CD4-positive, alpha-beta T cell treated with Interleukin-21 for 1 hour (primary cell): ENCODE results near the gene NPNT.

ENCODE experiments used
- DNase-seq: peaks from one replicate; pipeline ENCODE4 v3.0.0-alpha.2; 2020

The NPNT gene

GRCh38 chr4:105972946-105973621 lies 77.8 kb downstream of the NPNT start:
- no peak for DNase-seq

GRCh38 chr4:105976915-105977314 lies 81.6 kb downstream of the NPNT start:
- no peak for DNase-seq

GRCh38 chr4:105978684-105979296 lies 83.5 kb downstream of the NPNT start:
- DNase-seq: no peak

GRCh38 chr4:105979506-105979905 lies 84.2 kb downstream of the NPNT start:
- no peak for DNase-seq

GRCh38 chr4:105988671-105989070 lies 93.4 kb downstream of the NPNT start:
- no peak for DNase-seq

- DNase-seq: no peak
Measured at GRCh38 chr4:105989485-105990242, 94.4 kb downstream of the NPNT start.

- no peak for DNase-seq
Measured at GRCh38 chr4:105990933-105991332, 95.7 kb downstream of the NPNT start.

GRCh38 chr4:105991726-105992125 lies 96.5 kb downstream of the NPNT start:
- DNase-seq: no peak

GRCh38 chr4:105992641-105993305 lies 97.5 kb downstream of the NPNT start:
- no peak for DNase-seq

GRCh38 chr4:105994061-105994460 lies 98.8 kb downstream of the NPNT start:
- DNase-seq: no peak

- no peak for DNase-seq
Measured at GRCh38 chr4:105994841-105995501, 99.7 kb downstream of the NPNT start.

GRCh38 chr4:105996845-105997244 lies 101.6 kb downstream of the NPNT start:
- DNase-seq: no peak

GRCh38 chr4:105998171-105999063 lies 103.1 kb downstream of the NPNT start:
- no peak for DNase-seq

GRCh38 chr4:106002994-106003393 lies 107.7 kb downstream of the NPNT start:
- no peak for DNase-seq

- DNase-seq: no peak
Measured at GRCh38 chr4:106010761-106011160, 115.5 kb downstream of the NPNT start.

GRCh38 chr4:106011387-106011786 lies 116.1 kb downstream of the NPNT start:
- no peak for DNase-seq

GRCh38 chr4:106017975-106018374 lies 122.7 kb downstream of the NPNT start:
- DNase-seq: no peak

- DNase-seq: no peak
Measured at GRCh38 chr4:106019771-106020170, 124.5 kb downstream of the NPNT start.
